Choroid plexus epithelial cell (primary cell): ENCODE results near the gene PSAP.

Experiments used
- DNase-seq: peaks from one replicate; pipeline ENCODE4 v3.0.0-alpha.2; 2010; ENCODE audit warnings: low read depth
- H3K4me3 ChIP-seq: 2 replicates; pipeline ENCODE4 v1.5.1; 2011; ENCODE audit warnings: low read depth, mild to moderate bottlenecking, control low read depth, low read length, moderate library complexity
- TF ChIP-seq, protein P1 (sequence below): conservative IDR thresholded peaks from 2 replicates; pipeline ENCODE4 v1.5.1; 2011; ENCODE audit warnings: low read depth, mild to moderate bottlenecking, control low read depth, inconsistent platforms, low read length, moderate library complexity

PSAP gene

DNA sequence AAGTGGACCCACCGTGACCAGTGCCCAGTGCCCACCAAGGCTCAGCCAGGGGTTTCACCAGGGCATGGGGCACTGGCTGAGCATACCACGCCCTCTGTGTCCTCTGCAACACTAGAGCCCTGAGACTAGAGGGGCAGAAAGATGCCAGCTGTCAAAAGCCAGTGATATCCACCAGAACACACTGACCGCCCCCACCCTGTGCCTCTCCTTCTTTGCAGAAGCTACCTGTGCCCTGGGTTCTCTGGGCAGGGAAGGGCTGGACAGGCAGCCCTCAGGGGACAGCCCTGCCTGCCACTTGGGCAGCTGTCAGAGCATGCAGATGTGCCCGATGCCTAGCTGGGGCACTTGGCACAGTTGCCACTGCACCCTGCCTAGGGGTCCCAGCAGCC, 78.2 kb downstream of the PSAP start:
- DNase-seq: no peak
- H3K4me3 ChIP-seq: peak overlapping the region; percentile 68
- TF ChIP-seq, protein P1, sequence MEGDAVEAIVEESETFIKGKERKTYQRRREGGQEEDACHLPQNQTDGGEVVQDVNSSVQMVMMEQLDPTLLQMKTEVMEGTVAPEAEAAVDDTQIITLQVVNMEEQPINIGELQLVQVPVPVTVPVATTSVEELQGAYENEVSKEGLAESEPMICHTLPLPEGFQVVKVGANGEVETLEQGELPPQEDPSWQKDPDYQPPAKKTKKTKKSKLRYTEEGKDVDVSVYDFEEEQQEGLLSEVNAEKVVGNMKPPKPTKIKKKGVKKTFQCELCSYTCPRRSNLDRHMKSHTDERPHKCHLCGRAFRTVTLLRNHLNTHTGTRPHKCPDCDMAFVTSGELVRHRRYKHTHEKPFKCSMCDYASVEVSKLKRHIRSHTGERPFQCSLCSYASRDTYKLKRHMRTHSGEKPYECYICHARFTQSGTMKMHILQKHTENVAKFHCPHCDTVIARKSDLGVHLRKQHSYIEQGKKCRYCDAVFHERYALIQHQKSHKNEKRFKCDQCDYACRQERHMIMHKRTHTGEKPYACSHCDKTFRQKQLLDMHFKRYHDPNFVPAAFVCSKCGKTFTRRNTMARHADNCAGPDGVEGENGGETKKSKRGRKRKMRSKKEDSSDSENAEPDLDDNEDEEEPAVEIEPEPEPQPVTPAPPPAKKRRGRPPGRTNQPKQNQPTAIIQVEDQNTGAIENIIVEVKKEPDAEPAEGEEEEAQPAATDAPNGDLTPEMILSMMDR: no peak

DNA sequence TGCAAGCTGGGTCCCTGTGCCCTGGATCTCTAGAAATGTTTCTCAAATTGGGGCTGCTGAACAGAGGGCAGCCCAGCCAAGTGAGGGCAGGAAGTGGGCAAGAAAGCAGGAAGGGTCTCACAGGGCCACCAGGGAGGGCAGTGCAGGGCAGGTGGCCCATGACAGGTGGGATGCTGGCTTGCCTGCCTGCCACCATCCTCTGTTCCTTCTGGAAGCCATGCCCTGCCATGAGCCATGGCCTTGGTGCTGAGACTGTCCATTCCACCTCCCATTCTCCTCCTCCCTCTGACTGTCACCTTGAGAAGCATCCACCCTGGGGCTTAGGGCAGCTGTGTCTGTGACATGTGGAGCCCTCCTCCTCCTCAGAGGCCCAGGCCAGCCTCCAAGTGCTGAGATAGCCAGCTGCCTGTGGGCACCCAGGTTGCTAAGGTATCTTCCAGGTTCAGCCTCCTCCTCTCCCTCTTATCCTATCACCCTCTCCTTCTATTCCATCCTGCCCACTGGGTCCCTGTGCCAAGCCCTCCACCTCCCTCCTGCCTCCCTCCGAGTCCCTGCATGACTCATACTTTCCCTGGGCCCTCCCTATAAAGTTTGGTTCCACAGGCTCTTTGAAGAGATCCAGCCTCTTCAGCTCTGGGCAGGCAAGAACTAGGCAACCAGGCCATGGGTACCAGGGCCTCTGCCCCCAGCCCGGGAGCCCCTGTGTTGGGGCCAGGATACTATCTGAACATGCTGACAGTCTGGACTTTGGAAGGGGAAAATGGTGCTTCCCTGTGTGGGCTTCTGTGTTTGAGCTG, 79.0 kb downstream of the PSAP start:
- H3K4me3 ChIP-seq: no peak overlapping the region
- peak; percentile 70 for DNase-seq
- TF ChIP-seq, protein P1: no peak

DNA sequence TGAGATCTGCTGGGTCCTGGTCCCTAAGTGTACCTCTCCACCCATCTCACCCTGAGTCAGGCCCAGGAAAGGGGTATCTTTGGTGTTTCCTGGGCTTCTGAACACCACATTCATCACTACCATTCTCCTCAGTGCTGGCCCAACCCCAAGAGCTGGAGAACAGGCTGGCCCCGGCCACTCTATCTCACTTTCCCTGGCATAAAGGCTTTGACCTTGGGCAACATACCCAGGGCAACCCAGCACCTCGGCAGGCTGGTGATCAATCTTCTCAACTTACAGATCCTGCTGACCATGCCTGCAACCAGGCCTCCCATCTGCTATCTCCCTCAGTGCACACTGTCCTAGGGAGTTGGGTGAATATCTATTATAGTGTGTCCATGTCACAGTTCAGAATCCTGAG, 79.8 kb downstream of the PSAP start:
- TF ChIP-seq, protein P1: no peak
- H3K4me3 ChIP-seq: no peak overlapping the region
- no peak for DNase-seq

DNA sequence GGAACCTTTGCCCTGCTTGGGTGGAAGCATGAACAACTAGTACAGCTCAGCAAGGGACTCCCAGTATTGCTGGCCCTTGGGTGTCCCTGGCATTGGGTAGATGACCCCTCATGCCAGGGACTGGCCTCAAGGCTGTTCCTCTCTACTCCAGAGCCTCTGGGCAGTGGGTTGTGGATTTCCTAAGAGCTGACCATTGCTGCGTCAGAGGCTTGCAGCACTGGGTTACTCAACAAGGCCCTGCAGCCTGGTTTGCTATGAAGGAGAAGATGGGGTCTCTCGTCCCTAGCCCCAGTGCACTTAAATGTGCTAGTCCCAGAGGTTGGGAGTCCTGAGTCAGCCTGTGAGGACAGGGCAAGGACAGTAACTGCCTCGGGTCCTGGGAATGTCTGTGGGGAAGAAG, 80.3 kb downstream of the PSAP start:
- peak; percentile 55 for DNase-seq
- TF ChIP-seq, protein P1: no peak
- H3K4me3 ChIP-seq: no peak overlapping the region

DNA sequence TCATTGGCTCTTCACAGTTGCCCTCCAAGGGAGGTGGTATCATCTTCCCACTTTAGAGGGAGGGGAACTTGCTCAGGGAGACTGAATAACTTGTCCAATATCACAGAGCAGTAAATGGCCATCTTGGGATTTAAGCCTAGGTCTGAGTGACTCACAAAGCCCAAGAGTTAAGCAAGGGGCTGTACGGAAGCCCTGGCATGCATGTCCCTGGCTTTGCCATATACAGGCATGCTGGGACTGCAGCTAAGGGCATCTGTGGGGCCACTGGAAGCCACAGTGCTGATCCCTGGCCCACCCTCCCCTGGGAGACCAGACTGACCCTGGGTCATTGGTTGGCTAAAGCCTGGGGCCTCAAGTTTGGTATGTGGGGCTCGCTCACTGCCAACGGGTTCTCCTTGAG, 80.8 kb downstream of the PSAP start:
- no peak overlapping the region for H3K4me3 ChIP-seq
- TF ChIP-seq, protein P1: no peak
- DNase-seq: peak; percentile 68

DNA sequence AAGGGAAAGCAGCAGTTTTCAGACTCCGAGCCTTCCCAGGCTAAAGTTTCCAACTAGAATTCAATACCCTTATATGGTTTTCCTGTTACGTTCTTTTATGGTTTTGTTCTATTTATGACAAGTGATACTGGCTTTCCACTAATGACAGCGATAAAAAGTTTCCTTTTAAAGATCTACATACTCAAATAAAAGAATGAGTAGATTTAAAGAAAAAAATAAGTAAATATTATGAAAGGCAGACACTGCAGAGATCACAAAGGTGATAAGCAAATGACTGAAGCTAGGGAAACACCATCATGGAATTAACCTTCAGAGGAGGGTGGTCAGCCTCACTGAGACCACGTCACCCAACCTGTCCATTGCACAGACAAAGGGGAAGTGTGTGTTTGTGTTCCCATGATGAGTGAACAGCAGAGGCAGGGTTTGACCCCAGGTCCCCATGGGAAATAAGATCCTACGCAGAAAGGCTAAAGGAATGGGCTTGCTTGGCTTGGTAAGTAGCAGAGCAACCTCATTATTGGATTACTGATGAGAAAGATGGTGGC, 81.7 kb downstream of the PSAP start:
- DNase-seq: peak; percentile 54
- TF ChIP-seq, protein P1: no peak
- H3K4me3 ChIP-seq: peak overlapping the region; percentile 6
